Tibial artery (tissue), 4 donors: ENCODE results near the gene RAD51B.

Experiments used
- DNase-seq, 2 donors: peaks; one replicate each; pipeline ENCODE4 v3.0.0-alpha.2; 2019
- H3K27ac ChIP-seq, 2 donors: fragments of 200-600 bp; sonication (generic) in 1 of 2; 1 replicate in 1 of 2; 2 replicates in 1 of 2; pipeline ENCODE4 v1.5.1; 2018 to 2019; ENCODE audit warnings: mild to moderate bottlenecking in 1 of 2
- H3K27me3 ChIP-seq, 2 donors: fragments of 200-600 bp; sonication (generic) in 1 of 2; one replicate each; pipeline versions ENCODE4 v1.5.1 to v1.6.0; 2016 to 2019
- H3K36me3 ChIP-seq, 3 donors: fragments of 200-600 bp; sonication (generic) in 2 of 3; one replicate each; pipeline ENCODE4 v1.5.1; 2016 to 2019; ENCODE audit warnings: mild to moderate bottlenecking in 2 of 3
- H3K4me1 ChIP-seq, 4 donors: fragments of 200-600 bp; sonication (generic) in 2 of 4; 1 replicate in 3 of 4; 2 replicates in 1 of 4; pipeline ENCODE4 v1.5.1; 2016 to 2019
- H3K4me3 ChIP-seq, 2 donors: fragments of 200-600 bp; sonication (generic) in 1 of 2; 1 replicate in 1 of 2; 2 replicates in 1 of 2; pipeline ENCODE4 v1.5.1; 2018 to 2019; ENCODE audit warnings: mild to moderate bottlenecking in 2 of 2
- H3K9me3 ChIP-seq, 3 donors: fragments of 200-600 bp; sonication (generic) in 1 of 3; one replicate each; pipeline ENCODE4 v1.5.1; 2016 to 2019
- intact Hi-C: fragments of 100-400 bp; cut with DNase I; formaldehyde crosslinking; loops from one replicate; pipeline ENCODE4 v1.15.0; 2023; ENCODE audit warnings: low total_unique reads
- TF ChIP-seq, protein P1 (sequence below), 2 experiments: fragments of 200-600 bp in 1 of 2; fragments of 450-650 bp in 1 of 2; IDR thresholded peaks; one replicate each; pipeline ENCODE4 v1.5.1; 2017 to 2019; ENCODE audit warnings: antibody characterized with exemption in 2 of 2, mild to moderate bottlenecking in 1 of 2, moderate library complexity in 1 of 2

The RAD51B gene

DNA sequence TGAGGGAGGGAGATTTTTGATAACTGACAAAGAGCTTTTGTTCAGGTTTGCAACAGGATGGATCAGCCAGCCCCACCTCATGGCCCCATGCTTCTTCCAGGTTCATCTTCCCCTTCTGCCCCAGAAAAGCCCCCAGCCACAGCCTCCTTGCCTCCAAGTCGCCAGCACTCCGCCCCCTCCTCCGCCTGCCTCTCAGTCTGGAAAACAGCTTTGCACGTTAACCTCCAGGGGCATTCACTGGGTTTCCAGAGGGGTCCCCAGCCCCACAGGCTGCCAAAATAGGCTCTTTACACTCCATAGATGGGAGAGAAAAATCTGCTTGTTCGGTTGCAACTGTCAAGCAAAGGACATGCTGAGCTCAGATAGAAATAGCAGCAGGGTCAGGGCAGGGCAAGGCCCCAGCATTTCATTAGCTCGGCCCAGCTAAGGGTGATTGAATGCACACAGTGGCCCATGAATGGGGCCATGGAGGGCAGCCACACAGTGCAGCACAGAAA is 719.7 kb downstream of the RAD51B start:
- Histone ChIP-seq H3K4me1 (peaks cover 0 to 39% (median 16%) of the 10 kb centered on the region in 4 donors), H3K36me3 (no peaks in the 10 kb centered on the region), H3K4me3 (no peak overlapping the region), H3K9me3 (no peaks in the 10 kb centered on the region), H3K27me3 (no peaks in the 10 kb centered on the region), H3K27ac (peak overlapping the region in 1 of 2 donors; percentile 33)
- intact Hi-C loops: no loop called here
- no peak for DNase-seq
- TF ChIP-seq, protein P1, sequence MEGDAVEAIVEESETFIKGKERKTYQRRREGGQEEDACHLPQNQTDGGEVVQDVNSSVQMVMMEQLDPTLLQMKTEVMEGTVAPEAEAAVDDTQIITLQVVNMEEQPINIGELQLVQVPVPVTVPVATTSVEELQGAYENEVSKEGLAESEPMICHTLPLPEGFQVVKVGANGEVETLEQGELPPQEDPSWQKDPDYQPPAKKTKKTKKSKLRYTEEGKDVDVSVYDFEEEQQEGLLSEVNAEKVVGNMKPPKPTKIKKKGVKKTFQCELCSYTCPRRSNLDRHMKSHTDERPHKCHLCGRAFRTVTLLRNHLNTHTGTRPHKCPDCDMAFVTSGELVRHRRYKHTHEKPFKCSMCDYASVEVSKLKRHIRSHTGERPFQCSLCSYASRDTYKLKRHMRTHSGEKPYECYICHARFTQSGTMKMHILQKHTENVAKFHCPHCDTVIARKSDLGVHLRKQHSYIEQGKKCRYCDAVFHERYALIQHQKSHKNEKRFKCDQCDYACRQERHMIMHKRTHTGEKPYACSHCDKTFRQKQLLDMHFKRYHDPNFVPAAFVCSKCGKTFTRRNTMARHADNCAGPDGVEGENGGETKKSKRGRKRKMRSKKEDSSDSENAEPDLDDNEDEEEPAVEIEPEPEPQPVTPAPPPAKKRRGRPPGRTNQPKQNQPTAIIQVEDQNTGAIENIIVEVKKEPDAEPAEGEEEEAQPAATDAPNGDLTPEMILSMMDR (IDR thresholded peaks at IDR 0.05): no peak

DNA sequence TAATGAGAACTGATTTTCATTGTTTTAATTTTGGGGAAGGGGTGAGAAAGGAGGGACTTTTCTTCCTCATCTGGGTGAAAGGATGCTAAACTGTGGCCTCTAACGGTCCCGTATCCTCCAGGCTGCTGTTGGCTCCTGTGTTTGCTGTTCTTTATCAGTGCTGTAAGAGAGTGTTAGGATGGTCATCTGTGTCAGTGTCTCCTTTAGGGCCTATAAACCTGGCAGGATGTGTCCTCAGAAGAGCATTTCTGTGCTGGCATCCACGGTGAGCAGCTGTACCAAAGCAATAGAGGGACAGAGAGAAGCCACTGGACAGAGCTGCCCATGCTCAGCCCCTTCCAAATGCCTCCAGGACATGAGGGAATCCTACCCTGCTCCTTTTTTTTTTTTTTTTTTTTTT is 720.2 kb downstream of the RAD51B start:
- intact Hi-C loops: loop anchor here (10.0 kb wide), 1 partner anchor 295 kb away; no protein-coding TSS in a partner anchor
- Histone ChIP-seq H3K4me1 (peaks cover 0 to 44% (median 20%) of the 10 kb centered on the region in 4 donors), H3K4me3 (no peak overlapping the region), H3K9me3 (no peaks in the 10 kb centered on the region), H3K36me3 (no peaks in the 10 kb centered on the region), H3K27ac (no peak overlapping the region), H3K27me3 (no peaks in the 10 kb centered on the region)
- no peak for DNase-seq
- TF ChIP-seq, protein P1 (IDR thresholded peaks at IDR 0.05): no peak

DNA sequence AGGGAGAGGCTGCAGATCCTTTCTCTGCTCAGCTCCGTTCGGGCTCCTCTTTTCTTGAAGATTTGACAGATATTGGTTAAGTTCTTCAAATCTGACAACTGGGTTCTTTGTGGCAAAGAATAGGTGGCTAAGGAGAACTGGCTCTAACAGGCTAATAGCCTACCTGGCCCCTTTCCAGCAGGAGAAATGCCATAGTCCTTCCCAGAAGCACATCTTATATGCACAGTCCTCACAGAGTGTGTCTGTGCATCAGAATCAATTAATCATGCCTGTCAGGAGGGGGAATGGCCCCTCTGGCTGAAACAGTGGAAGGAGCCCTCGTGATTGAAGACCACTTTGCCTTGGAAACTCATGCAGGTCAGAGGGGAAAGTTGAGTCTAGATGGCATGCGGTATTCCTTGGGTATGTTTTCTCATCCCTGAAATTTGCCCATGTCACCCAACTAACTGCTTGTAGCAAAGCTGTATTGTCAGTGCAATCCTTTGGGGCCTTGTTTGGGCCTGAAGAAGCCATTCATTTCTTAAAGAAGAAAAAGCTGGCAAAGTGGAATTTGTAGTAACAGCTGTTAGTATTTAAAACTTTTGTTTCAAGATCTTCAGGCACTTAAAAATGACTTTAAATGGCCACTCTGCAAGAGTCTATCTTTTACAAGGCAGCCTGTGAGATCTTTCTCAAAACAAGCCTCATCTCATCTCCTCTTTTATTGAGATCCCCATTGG is 721.8 kb downstream of the RAD51B start:
- intact Hi-C loops: loop anchor here (10.0 kb wide), 1 partner anchor 297 kb away; no protein-coding TSS in a partner anchor
- Histone ChIP-seq H3K36me3 (no peaks in the 10 kb centered on the region), H3K27me3 (no peaks in the 10 kb centered on the region), H3K4me3 (no peak overlapping the region), H3K27ac (peak overlapping the region; percentile 32 to 42), H3K9me3 (no peaks in the 10 kb centered on the region), H3K4me1 (peaks cover 0 to 54% (median 33%) of the 10 kb centered on the region in 4 donors)
- DNase-seq: no peak
- TF ChIP-seq, protein P1 (IDR thresholded peaks at IDR 0.05): no peak

DNA sequence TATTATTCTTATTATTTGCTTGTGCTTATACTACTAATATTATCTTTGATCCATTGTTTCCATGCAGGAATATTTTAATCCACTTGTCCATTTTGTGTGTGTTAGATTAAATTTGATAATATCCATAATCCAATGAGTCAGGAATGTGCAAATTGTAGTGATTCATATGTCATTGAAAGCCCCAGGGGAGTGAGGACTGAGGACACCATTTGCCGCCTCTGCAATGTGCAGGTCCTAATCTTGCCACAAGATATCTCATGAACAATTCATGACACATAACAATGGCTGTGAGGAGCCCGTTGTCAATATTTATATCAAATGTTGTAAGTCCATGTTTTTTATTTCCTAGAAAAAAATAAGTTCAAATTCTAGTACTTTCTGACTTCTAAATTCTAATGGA is 722.8 kb downstream of the RAD51B start:
- Histone ChIP-seq H3K9me3 (no peaks in the 10 kb centered on the region), H3K4me3 (no peak overlapping the region), H3K4me1 (peaks cover 0 to 64% (median 43%) of the 10 kb centered on the region in 4 donors), H3K27ac (peak overlapping the region; percentile 94 to 96), H3K27me3 (no peaks in the 10 kb centered on the region), H3K36me3 (no peaks in the 10 kb centered on the region)
- no peak for DNase-seq
- intact Hi-C loops: loop anchor here (10.0 kb wide), 1 partner anchor 298 kb away; no protein-coding TSS in a partner anchor
- TF ChIP-seq, protein P1 (IDR thresholded peaks at IDR 0.05): no peak

DNA sequence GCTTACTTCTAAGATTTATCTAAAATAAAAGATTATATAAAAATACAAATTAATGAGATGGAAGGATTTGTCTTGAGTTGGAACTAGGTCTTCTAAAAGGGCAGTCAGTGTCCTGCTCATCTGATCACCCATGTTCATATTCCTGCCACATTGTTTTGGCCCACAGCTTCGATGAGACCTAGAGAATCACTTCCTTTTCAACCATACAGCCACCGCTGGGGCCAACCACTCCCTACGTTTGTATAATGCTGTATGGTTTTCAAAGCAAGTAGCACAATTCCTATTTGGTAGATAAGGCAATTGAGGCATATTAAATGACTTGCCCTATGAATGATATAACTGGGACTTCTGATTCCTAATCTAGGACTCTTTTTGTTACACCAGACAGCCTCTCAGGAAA is 723.9 kb downstream of the RAD51B start:
- peaks cover 0 to 75% (median 54%) of the 10 kb centered on the region in 4 donors for H3K4me1 ChIP-seq
- intact Hi-C loops: loop anchor here (10.0 kb wide), 1 partner anchor 299 kb away; no protein-coding TSS in a partner anchor
- DNase-seq: no peak

More for the DNA sequence above, 723.9 kb downstream of the RAD51B start:
- Histone ChIP-seq H3K27ac (peak overlapping the region; percentile 94 to 96), H3K36me3 (no peaks in the 10 kb centered on the region), H3K27me3 (no peaks in the 10 kb centered on the region), H3K9me3 (no peaks in the 10 kb centered on the region), H3K4me3 (no peak overlapping the region)
- TF ChIP-seq, protein P1 (IDR thresholded peaks at IDR 0.05): no peak
